GM19372 (cell line): ENCODE measurements around the gene TMEM254.
A peak's percentile ranks its signal among the peaks of the same experiment; 100 is the strongest.
"Not testable (repeated sequence)": the region's sequence is repeated elsewhere in the genome, so short reads cannot be mapped to it uniquely, and the experiment has no call there.

ENCODE experiments used
- ATAC-seq: cut with Tn5 transposase; IDR thresholded peaks from one replicate; pipeline ENCODE4 v1.9.1; 2021; ENCODE audit warnings: mild to moderate bottlenecking, low read depth, moderate library complexity; ENCODE audit not compliant: unreplicated experiment

TMEM254 gene

GRCh38 chr10:80078448-80079311, at the start of gene TMEM254:
Gene TMEM254, plus strand, starts transcription at chr10:80078665. Its CDS starts 35 bp downstream, at chr10:80078700.
- ATAC-seq, result peak; percentile 85

GRCh38 chr10:80029205-80029604, 49.3 kb upstream of the TMEM254 start:
- not testable (repeated sequence) for ATAC-seq

- not testable (repeated sequence) for ATAC-seq
Observed at GRCh38 chr10:80029865-80030264, 48.6 kb upstream of the TMEM254 start.

GRCh38 chr10:80032503-80032902, 46.0 kb upstream of the TMEM254 start:
- no peak for ATAC-seq

- ATAC-seq, result not testable (repeated sequence)
Observed at GRCh38 chr10:80034766-80035165, 43.7 kb upstream of the TMEM254 start.

GRCh38 chr10:80035430-80035829, 43.0 kb upstream of the TMEM254 start:
- not testable (repeated sequence) for ATAC-seq

GRCh38 chr10:80036921-80037500, 41.5 kb upstream of the TMEM254 start:
- ATAC-seq, result not testable (repeated sequence)

- not testable (repeated sequence) for ATAC-seq
Observed at GRCh38 chr10:80038226-80038625, 40.2 kb upstream of the TMEM254 start.

- no peak for ATAC-seq
Observed at GRCh38 chr10:80041162-80041561, 37.3 kb upstream of the TMEM254 start.

GRCh38 chr10:80044935-80045334, 33.5 kb upstream of the TMEM254 start:
- ATAC-seq, result not testable (repeated sequence)

GRCh38 chr10:80046629-80047441, 31.6 kb upstream of the TMEM254 start:
- peak; percentile 84 for ATAC-seq

- no peak for ATAC-seq
Observed at GRCh38 chr10:80050752-80051151, 27.7 kb upstream of the TMEM254 start.

GRCh38 chr10:80051993-80052392, 26.5 kb upstream of the TMEM254 start:
- ATAC-seq, result no peak

- no peak for ATAC-seq
Observed at GRCh38 chr10:80055760-80056159, 22.7 kb upstream of the TMEM254 start.

- ATAC-seq, result no peak
Observed at GRCh38 chr10:80057171-80057570, 21.3 kb upstream of the TMEM254 start.

GRCh38 chr10:80064120-80064886, 14.2 kb upstream of the TMEM254 start:
- ATAC-seq, result no peak

GRCh38 chr10:80066809-80067208, 11.7 kb upstream of the TMEM254 start:
- ATAC-seq, result no peak

GRCh38 chr10:80067821-80068220, 10.6 kb upstream of the TMEM254 start:
- ATAC-seq, result not testable (repeated sequence)

- ATAC-seq, result no peak
Observed at GRCh38 chr10:80068270-80068669, 10.2 kb upstream of the TMEM254 start.

- no peak for ATAC-seq
Observed at GRCh38 chr10:80070057-80070456, 8.4 kb upstream of the TMEM254 start.
